ENCODE results near the gene RNASE8. TPM values are rescaled to one million over a fixed set of nuclear protein-coding genes. Genes with fewer than 3 reads are reported as not detected.

Gene RNASE8
- total RNA-seq, 1 donor from 2014 or later: not detected

DNA sequence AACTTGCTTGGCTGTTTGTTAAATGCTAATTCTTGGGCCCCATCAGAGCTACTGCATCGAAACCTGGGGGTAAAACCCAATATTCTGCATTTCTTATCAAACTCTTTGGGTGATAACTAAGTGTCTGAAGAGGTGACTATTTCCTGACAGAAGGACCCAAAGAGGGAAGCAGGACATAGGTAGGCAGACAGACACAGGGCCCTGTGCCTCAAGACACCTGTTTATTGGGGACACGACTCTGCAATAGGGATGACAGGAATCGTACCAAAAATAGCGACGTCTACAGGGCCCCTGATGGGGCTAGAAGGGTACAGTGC lies 32.2 kb downstream of the RNASE8 start:
- no peak for TF ChIP-seq EZH2 (IDR thresholded peaks at IDR 0.05; ENCODE audit: insufficient read depth, low read length)
- TF ChIP-seq, protein P1, sequence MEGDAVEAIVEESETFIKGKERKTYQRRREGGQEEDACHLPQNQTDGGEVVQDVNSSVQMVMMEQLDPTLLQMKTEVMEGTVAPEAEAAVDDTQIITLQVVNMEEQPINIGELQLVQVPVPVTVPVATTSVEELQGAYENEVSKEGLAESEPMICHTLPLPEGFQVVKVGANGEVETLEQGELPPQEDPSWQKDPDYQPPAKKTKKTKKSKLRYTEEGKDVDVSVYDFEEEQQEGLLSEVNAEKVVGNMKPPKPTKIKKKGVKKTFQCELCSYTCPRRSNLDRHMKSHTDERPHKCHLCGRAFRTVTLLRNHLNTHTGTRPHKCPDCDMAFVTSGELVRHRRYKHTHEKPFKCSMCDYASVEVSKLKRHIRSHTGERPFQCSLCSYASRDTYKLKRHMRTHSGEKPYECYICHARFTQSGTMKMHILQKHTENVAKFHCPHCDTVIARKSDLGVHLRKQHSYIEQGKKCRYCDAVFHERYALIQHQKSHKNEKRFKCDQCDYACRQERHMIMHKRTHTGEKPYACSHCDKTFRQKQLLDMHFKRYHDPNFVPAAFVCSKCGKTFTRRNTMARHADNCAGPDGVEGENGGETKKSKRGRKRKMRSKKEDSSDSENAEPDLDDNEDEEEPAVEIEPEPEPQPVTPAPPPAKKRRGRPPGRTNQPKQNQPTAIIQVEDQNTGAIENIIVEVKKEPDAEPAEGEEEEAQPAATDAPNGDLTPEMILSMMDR (IDR thresholded peaks at IDR 0.05; ENCODE audit: insufficient read depth, low read depth, low read length): no peak
- Mint-ChIP-seq H3K4me3 (ENCODE audit: unreplicated experiment) (no peak overlapping the region), H3K36me3 (ENCODE audit: low read depth, unreplicated experiment) (peaks cover 22% of the 10 kb centered on the region), H3K4me1 (ENCODE audit: low read depth, unreplicated experiment) (peaks cover 40% of the 10 kb centered on the region), H3K27me3 (ENCODE audit: low read depth, unreplicated experiment) (no peaks in the 10 kb centered on the region), H3K27ac (ENCODE audit: unreplicated experiment) (no peak overlapping the region), H3K9me3 (ENCODE audit: unreplicated experiment) (no peaks in the 10 kb centered on the region)
- H2AFZ ChIP-seq (ENCODE audit: low read depth, low read length): no peak overlapping the region
- H3K4me1 ChIP-seq (ENCODE audit: insufficient read depth, low read length): peaks cover 28% of the 10 kb centered on the region
- no peaks in the 10 kb centered on the region for H3K79me2 ChIP-seq (ENCODE audit: insufficient read depth, low read length)
- H3K27ac ChIP-seq (ENCODE audit: low read depth, low read length): no peak overlapping the region
- no peak overlapping the region for H3K4me2 ChIP-seq (ENCODE audit: low read length)
- no peak overlapping the region for H3K9ac ChIP-seq (ENCODE audit: low read length)
- peaks cover 51% of the 10 kb centered on the region for H4K20me1 ChIP-seq (ENCODE audit: insufficient read depth, low read length)
- H3K9me3 ChIP-seq (ENCODE audit: insufficient read depth, low read depth, low read length): no peaks in the 10 kb centered on the region
- DNase-seq (ENCODE audit: low read depth): no peak
- H3K36me3 ChIP-seq (ENCODE audit: insufficient read depth, low read length): peaks cover 25% of the 10 kb centered on the region
- FAIRE-seq: no peak
- H3K4me3 ChIP-seq (ENCODE audit: insufficient read depth, low read depth, low read length): no peak overlapping the region
- no peaks in the 10 kb centered on the region for H3K27me3 ChIP-seq (ENCODE audit: insufficient read depth, low read length)

DNA sequence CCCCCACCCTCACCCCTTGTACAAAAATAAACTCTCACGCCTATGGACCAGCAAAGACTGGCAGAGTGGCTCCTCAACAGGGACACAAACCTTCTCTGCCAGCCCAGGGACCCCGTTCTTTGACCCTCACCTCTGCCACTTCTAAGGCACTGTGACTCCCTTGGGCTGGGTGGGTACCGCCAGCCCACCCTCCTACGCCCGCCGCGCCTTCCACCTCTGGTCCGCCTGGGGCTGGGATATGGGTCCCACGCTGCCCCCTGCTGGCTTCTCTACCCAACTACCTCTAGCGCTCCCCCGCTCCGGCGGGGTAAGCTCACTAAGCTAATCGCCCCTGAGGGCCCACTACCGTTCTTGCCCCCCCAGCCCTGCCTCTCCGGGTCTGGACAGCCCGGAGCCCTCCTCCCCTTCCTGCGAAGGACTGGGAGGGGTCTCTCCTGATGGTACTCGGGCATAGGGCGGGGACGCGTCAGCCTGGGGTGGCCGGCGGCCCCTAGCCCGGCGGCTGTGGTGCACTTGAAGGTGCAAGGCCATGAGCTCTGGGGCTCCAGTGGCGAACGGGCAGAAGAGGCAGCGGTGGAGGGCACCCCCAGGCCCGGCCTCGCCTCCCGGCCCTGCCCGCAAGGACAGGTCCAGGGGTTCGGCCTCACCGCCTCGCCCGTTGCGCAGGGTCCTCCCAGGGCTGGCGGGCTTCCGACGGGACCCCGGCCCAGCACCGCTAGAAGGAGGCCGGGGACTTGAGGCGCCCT lies 32.7 kb downstream of the RNASE8 start:
- Histone ChIP-seq H3K9ac (ENCODE audit: low read length) (no peak overlapping the region), H3K4me3 (ENCODE audit: insufficient read depth, low read depth, low read length) (no peak overlapping the region), H3K27me3 (ENCODE audit: insufficient read depth, low read length) (no peaks in the 10 kb centered on the region), H3K79me2 (ENCODE audit: insufficient read depth, low read length) (no peaks in the 10 kb centered on the region), H3K4me1 (ENCODE audit: insufficient read depth, low read length) (peaks cover 24% of the 10 kb centered on the region), H4K20me1 (ENCODE audit: insufficient read depth, low read length) (peaks cover 54% of the 10 kb centered on the region), H3K4me2 (ENCODE audit: low read length) (no peak overlapping the region), H3K36me3 (ENCODE audit: insufficient read depth, low read length) (peaks cover 23% of the 10 kb centered on the region), H3K27ac (ENCODE audit: low read depth, low read length) (no peak overlapping the region), H3K9me3 (ENCODE audit: insufficient read depth, low read depth, low read length) (no peaks in the 10 kb centered on the region), H2AFZ (ENCODE audit: low read depth, low read length) (no peak overlapping the region)
- no peaks in the 10 kb centered on the region for H3K27me3 Mint-ChIP-seq (ENCODE audit: low read depth, unreplicated experiment)
- DNase-seq (ENCODE audit: low read depth) (no peak), FAIRE-seq (no peak)
- no peak overlapping the region for H3K27ac Mint-ChIP-seq (ENCODE audit: unreplicated experiment)
- H3K4me1 Mint-ChIP-seq (ENCODE audit: low read depth, unreplicated experiment): peaks cover 42% of the 10 kb centered on the region
- no peaks in the 10 kb centered on the region for H3K9me3 Mint-ChIP-seq (ENCODE audit: unreplicated experiment)
- H3K36me3 Mint-ChIP-seq (ENCODE audit: low read depth, unreplicated experiment): peaks cover 21% of the 10 kb centered on the region
- H3K4me3 Mint-ChIP-seq (ENCODE audit: unreplicated experiment): no peak overlapping the region
- TF ChIP-seq, protein P1 (IDR thresholded peaks at IDR 0.05; ENCODE audit: insufficient read depth, low read depth, low read length): peak; percentile 9
- no peak for TF ChIP-seq EZH2 (IDR thresholded peaks at IDR 0.05; ENCODE audit: insufficient read depth, low read length)

DNA sequence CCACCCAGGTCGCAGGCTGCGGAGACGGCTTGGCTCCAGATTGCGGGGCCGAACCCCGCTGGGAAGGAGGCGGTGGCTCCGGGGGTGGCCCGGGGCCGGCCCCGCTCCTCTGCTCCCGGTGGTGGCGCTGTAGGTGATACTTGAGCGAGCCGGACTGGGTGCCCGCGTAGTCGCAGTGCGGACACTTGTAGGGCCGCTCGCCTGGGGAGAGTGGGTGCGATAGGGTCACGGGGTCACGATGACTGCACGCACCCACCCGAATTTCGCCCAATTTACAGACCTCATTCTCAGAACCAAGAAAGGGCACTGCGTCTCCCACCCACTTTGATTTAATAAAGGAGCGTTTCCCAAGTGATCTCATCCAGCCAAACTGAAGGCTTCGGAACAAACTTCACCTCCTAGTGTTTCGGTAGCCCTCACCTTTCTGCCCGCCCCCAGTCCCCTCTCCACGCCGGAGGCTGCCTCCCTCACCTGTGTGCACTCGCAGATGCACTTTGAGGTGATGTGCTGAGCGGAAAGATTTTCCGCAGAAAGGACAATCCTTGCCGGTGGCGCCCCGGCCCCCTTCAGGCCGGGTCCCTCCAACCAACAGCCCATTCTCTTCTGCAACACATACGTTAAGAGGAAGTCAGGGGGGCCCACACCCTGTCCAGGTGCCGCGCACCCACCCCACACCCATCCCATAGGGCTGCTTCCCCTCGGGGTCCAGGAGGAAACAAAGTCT lies 33.5 kb downstream of the RNASE8 start:
- Histone ChIP-seq H3K9me3 (ENCODE audit: insufficient read depth, low read depth, low read length) (no peaks in the 10 kb centered on the region), H3K79me2 (ENCODE audit: insufficient read depth, low read length) (no peaks in the 10 kb centered on the region), H3K27me3 (ENCODE audit: insufficient read depth, low read length) (no peaks in the 10 kb centered on the region), H2AFZ (ENCODE audit: low read depth, low read length) (no peak overlapping the region), H3K9ac (ENCODE audit: low read length) (no peak overlapping the region), H3K4me3 (ENCODE audit: insufficient read depth, low read depth, low read length) (no peak overlapping the region), H3K36me3 (ENCODE audit: insufficient read depth, low read length) (peaks cover 15% of the 10 kb centered on the region), H3K4me1 (ENCODE audit: insufficient read depth, low read length) (peaks cover 22% of the 10 kb centered on the region), H4K20me1 (ENCODE audit: insufficient read depth, low read length) (peaks cover 56% of the 10 kb centered on the region), H3K27ac (ENCODE audit: low read depth, low read length) (no peak overlapping the region), H3K4me2 (ENCODE audit: low read length) (no peak overlapping the region)
- no peaks in the 10 kb centered on the region for H3K27me3 Mint-ChIP-seq (ENCODE audit: low read depth, unreplicated experiment)
- H3K4me1 Mint-ChIP-seq (ENCODE audit: low read depth, unreplicated experiment): peaks cover 46% of the 10 kb centered on the region
- H3K9me3 Mint-ChIP-seq (ENCODE audit: unreplicated experiment): no peaks in the 10 kb centered on the region
- no peak for DNase-seq (ENCODE audit: low read depth)
- TF ChIP-seq, protein P1 (IDR thresholded peaks at IDR 0.05; ENCODE audit: insufficient read depth, low read depth, low read length): no peak
- TF ChIP-seq EZH2 (IDR thresholded peaks at IDR 0.05; ENCODE audit: insufficient read depth, low read length): no peak
- peak overlapping the region; percentile 79 for H3K27ac Mint-ChIP-seq (ENCODE audit: unreplicated experiment)
- no peak for FAIRE-seq
- peaks cover 15% of the 10 kb centered on the region for H3K36me3 Mint-ChIP-seq (ENCODE audit: low read depth, unreplicated experiment)
- H3K4me3 Mint-ChIP-seq (ENCODE audit: unreplicated experiment): no peak overlapping the region

Measured in astrocyte (in vitro differentiated cells and primary cell).